Type B pancreatic cell (in vitro differentiated cells): Measurements from ENCODE around the gene GMPPA. TPM values are rescaled to one million over a fixed set of nuclear protein-coding genes. Genes with fewer than 3 reads are reported as not detected.

Experiments
- DNase-seq: peaks from one replicate; pipeline ENCODE4 v3.0.0; 2021; ENCODE audit warnings: mixed read lengths; ENCODE audit not compliant: unreplicated experiment; ENCODE audit errors: extremely low spot score
- H3K27ac Mint-ChIP-seq: 2 replicates; pipeline ENCODE4 v1.8.0; 2021; ENCODE audit warnings: mild to moderate bottlenecking, mixed read lengths
- H3K27me3 Mint-ChIP-seq: 2 replicates; pipeline ENCODE4 v1.8.0; 2021; ENCODE audit warnings: mixed read lengths
- H3K36me3 Mint-ChIP-seq: 2 replicates; pipeline ENCODE4 v1.8.0; 2021; ENCODE audit warnings: mixed read lengths
- H3K4me1 Mint-ChIP-seq: one replicate; pipeline ENCODE4 v1.8.0; 2021; ENCODE audit warnings: mixed read lengths; ENCODE audit not compliant: unreplicated experiment
- H3K4me3 Mint-ChIP-seq: 2 replicates; pipeline ENCODE4 v1.8.0; 2021; ENCODE audit warnings: mild to moderate bottlenecking, mixed read lengths
- H3K9me3 Mint-ChIP-seq: 2 replicates; pipeline ENCODE4 v1.8.0; 2021; ENCODE audit warnings: mixed read lengths
- total RNA-seq: library from RNA; stranded (reverse); gene quantifications from 2 replicates; pipeline ENCODE4 v1.2.1, GENCODE V29; 2021; ENCODE audit warnings: low replicate concordance
- TF ChIP-seq, protein P1 (sequence below): fragments of 200-600 bp; sonication (generic); conservative IDR thresholded peaks from 2 replicates; pipeline ENCODE4 v1.5.0; 2021; ENCODE audit warnings: antibody characterized with exemption, mild to moderate bottlenecking

GMPPA gene
- total RNA-seq, 1 donor from 2014 or later = 34.4 TPM

DNA sequence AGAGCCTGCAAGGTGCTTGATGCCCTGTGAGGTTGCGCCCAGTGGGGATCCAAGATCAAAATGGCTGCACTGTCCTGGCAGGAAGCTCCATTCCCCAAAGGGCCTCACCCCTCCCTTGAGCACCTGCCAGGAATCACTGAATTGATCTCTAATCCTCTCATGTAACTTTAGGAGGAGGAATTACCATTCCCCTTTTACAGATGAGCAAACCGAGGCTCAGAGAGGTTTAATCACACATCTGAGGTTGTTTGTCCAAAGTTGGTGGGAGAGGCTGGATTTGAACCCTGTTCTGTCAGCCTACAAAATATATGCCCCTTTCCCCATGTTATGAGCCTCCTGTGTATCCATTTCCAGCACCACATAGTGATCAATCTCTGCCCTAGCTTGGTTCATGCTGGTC, 26.1 kb downstream of the GMPPA start:
- no peaks in the 10 kb centered on the region for H3K36me3 Mint-ChIP-seq
- H3K4me3 Mint-ChIP-seq = no peak overlapping the region
- no peaks in the 10 kb centered on the region for H3K9me3 Mint-ChIP-seq
- peaks cover 73% of the 10 kb centered on the region for H3K27me3 Mint-ChIP-seq
- peaks cover 57% of the 10 kb centered on the region for H3K4me1 Mint-ChIP-seq
- TF ChIP-seq, protein P1, sequence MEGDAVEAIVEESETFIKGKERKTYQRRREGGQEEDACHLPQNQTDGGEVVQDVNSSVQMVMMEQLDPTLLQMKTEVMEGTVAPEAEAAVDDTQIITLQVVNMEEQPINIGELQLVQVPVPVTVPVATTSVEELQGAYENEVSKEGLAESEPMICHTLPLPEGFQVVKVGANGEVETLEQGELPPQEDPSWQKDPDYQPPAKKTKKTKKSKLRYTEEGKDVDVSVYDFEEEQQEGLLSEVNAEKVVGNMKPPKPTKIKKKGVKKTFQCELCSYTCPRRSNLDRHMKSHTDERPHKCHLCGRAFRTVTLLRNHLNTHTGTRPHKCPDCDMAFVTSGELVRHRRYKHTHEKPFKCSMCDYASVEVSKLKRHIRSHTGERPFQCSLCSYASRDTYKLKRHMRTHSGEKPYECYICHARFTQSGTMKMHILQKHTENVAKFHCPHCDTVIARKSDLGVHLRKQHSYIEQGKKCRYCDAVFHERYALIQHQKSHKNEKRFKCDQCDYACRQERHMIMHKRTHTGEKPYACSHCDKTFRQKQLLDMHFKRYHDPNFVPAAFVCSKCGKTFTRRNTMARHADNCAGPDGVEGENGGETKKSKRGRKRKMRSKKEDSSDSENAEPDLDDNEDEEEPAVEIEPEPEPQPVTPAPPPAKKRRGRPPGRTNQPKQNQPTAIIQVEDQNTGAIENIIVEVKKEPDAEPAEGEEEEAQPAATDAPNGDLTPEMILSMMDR = no peak
- H3K27ac Mint-ChIP-seq = no peak overlapping the region
- DNase-seq = no peak

DNA sequence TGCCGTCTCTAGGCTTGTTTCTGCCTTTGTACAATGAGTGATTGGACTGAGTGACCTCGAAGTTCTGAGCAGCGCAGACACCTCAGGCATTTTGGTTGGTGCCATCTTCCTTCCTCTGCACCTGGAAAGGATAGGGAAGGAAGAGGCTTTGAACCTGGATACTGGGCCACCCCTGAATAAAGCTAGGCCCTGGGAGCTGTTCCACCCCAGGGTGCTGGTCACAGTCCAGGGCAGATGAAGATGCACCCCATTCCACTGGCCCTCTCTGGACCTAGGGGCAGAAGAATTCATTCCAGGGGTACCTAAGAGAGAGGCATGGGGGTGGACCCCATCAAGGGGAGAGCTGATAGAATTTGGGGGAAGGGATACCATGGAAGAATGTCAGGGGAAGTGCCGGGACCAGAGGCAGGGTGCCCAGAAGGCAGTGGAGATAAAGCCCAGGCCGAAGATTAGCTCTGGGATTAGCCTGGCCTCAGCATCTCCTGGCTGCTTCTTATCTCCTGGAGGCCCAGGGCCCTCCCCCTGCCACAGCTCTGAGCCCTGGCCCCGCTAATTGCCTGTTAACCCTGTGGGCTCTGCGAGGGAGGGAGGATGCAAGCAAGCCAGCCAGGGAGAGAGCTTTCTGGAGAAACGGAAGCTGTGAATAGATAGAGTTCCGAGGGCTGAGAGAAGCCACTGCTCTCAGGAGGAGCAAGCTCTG, 27.0 kb downstream of the GMPPA start:
- TF ChIP-seq, protein P1 = no peak

DNA sequence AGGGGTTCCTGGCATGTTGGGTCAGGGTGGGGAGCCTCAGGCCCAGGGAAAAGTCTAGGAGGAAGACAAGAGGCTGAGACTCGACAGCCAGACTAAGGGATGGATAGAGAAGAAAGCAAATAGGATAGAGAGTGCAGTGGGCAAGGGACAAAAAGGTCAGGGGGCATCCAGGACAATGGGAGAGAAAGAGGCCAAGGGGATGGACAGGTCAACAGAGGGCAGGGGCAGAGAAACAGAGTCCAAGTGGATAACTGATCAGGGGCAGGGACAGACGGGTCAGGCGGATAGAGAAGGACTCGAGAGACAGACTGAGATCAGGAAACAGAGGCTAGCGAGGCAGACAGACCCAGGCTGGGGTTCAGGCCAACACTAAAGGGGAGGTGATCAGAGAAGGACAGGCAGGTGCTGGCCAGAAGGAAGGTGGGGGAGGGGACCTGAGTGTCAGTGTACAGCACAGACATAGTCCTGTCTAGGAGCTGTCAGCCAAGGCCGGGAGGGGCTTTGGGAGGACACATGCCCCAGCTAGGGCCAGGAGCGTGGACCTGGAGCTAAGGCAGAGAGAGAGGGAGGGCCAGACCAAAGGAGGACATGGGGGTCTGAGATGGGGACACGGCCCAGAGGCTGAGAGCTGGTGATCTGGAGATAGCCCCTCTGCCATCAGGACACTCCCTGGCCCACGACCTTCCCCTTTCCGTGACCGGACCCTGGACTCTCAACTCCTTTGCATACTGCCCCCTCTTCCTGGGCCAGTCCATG, 27.8 kb downstream of the GMPPA start:
- DNase-seq = no peak
- Mint-ChIP-seq H3K9me3 (no peaks in the 10 kb centered on the region), H3K4me1 (peaks cover 44% of the 10 kb centered on the region), H3K27me3 (peaks cover 77% of the 10 kb centered on the region), H3K36me3 (no peaks in the 10 kb centered on the region), H3K27ac (peak overlapping the region; percentile 49), H3K4me3 (peak overlapping the region; percentile 57)
- TF ChIP-seq, protein P1 = no peak

More for the DNA sequence above, 27.0 kb downstream of the GMPPA start:
- Mint-ChIP-seq H3K36me3 (no peaks in the 10 kb centered on the region), H3K9me3 (no peaks in the 10 kb centered on the region), H3K4me3 (peak overlapping the region; percentile 57), H3K27me3 (peaks cover 75% of the 10 kb centered on the region), H3K27ac (peak overlapping the region; percentile 49), H3K4me1 (peaks cover 51% of the 10 kb centered on the region)
- no peak for DNase-seq

DNA sequence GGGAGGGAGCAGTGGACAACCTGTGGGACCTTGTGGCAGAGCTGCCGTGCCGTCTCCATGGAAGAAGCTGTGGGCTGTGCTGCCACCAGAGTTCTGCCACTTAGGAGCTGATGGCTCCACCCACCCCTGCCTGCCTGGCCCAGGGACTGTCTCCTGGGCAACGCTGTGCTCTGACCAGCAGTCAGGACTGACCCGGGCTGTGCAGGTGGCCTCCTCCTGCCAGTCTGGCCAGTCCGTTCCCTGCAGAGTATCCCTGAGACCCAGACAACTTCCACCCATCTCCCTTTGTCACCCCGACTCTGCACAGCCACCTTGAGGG, 28.3 kb downstream of the GMPPA start:
- H3K36me3 Mint-ChIP-seq = no peaks in the 10 kb centered on the region
- peaks cover 74% of the 10 kb centered on the region for H3K27me3 Mint-ChIP-seq
- peak overlapping the region; percentile 48 for H3K4me3 Mint-ChIP-seq
- peaks cover 39% of the 10 kb centered on the region for H3K4me1 Mint-ChIP-seq
- TF ChIP-seq, protein P1 = no peak
- no peak overlapping the region for H3K27ac Mint-ChIP-seq
- no peaks in the 10 kb centered on the region for H3K9me3 Mint-ChIP-seq
- no peak for DNase-seq

DNA sequence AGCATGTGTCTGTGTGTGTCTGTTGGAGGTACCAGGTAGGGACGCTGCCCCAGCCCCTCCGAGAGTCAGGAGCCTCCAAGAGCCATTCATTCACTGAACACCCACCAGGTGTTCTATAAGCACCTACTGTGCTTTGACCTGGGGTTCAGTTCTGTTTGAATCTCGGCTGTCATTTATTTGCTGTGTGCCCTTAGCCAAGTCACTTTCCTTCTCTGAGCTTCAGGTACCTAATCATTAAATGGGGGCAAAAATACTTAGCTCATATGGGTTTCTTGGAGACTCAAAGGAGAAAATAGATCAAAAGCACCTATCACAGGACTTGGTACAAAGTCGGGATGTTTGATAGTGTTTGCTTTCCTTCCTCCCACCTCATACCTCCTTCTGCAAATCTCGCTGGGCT, 28.8 kb downstream of the GMPPA start:
- Mint-ChIP-seq H3K27me3 (peaks cover 73% of the 10 kb centered on the region), H3K36me3 (no peaks in the 10 kb centered on the region), H3K9me3 (no peaks in the 10 kb centered on the region), H3K4me1 (peaks cover 37% of the 10 kb centered on the region), H3K4me3 (no peak overlapping the region), H3K27ac (no peak overlapping the region)
- no peak for DNase-seq
- TF ChIP-seq, protein P1 = no peak
